PFSK-1 (cell line): Measurements from ENCODE around the gene C4orf17.

Source experiments
- POLR2AphosphoS5 ChIP-seq: IDR thresholded peaks from 2 replicates; pipeline ENCODE4 v1.6.1; 2012; ENCODE audit warnings: low read depth, mild to moderate bottlenecking, control low read depth, low read length, moderate library complexity
- SIN3A ChIP-seq: IDR thresholded peaks from 2 replicates; pipeline ENCODE4 v1.6.1; 2012; ENCODE audit warnings: mild to moderate bottlenecking, low read length, moderate library complexity, borderline replicate concordance; ENCODE audit not compliant: insufficient read depth
- TAF1 ChIP-seq: IDR thresholded peaks from 2 replicates; pipeline ENCODE4 v1.6.1; 2012; ENCODE audit warnings: low read length, control low read depth, borderline replicate concordance; ENCODE audit not compliant: insufficient read depth
- TF ChIP-seq, protein P1 (sequence below), 2 experiments: IDR thresholded peaks; 2 replicates each; pipeline versions ENCODE4 v1.6.1 to v1.8.0; 2011 to 2012; ENCODE audit warnings: low read depth in 2 of 2, low read length in 2 of 2, control low read depth in 1 of 2, inconsistent platforms in 1 of 2, mild to moderate bottlenecking in 1 of 2, moderate library complexity in 1 of 2; ENCODE audit not compliant: insufficient read depth in 1 of 2

DNA sequence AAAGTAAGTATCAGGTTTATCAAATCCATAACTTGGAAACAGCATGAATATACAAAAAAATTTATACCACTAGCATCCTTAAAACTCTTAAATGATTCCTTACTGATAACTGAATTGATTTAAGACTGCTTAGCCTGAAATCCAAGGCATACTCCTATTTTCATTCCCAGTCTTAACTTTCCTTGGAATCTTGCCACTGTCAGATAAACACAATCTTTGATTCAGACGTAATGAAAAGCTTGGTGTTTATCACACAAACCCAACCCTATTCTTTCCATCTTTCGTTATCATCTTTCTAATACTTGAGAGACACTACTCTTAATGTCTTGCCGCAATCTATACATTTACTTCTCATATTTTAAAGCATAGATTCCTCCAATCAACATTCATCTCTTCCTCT, 19.1 kb downstream of the C4orf17 start:
- TF ChIP-seq POLR2AphosphoS5: no peak
- TF ChIP-seq, protein P1, sequence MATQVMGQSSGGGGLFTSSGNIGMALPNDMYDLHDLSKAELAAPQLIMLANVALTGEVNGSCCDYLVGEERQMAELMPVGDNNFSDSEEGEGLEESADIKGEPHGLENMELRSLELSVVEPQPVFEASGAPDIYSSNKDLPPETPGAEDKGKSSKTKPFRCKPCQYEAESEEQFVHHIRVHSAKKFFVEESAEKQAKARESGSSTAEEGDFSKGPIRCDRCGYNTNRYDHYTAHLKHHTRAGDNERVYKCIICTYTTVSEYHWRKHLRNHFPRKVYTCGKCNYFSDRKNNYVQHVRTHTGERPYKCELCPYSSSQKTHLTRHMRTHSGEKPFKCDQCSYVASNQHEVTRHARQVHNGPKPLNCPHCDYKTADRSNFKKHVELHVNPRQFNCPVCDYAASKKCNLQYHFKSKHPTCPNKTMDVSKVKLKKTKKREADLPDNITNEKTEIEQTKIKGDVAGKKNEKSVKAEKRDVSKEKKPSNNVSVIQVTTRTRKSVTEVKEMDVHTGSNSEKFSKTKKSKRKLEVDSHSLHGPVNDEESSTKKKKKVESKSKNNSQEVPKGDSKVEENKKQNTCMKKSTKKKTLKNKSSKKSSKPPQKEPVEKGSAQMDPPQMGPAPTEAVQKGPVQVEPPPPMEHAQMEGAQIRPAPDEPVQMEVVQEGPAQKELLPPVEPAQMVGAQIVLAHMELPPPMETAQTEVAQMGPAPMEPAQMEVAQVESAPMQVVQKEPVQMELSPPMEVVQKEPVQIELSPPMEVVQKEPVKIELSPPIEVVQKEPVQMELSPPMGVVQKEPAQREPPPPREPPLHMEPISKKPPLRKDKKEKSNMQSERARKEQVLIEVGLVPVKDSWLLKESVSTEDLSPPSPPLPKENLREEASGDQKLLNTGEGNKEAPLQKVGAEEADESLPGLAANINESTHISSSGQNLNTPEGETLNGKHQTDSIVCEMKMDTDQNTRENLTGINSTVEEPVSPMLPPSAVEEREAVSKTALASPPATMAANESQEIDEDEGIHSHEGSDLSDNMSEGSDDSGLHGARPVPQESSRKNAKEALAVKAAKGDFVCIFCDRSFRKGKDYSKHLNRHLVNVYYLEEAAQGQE (IDR thresholded peaks at IDR 0.05; ENCODE audit: insufficient read depth in 1 of 2, low read depth in 2 of 2, low read length in 2 of 2): no peak
- TF ChIP-seq TAF1: no peak
- no peak for TF ChIP-seq SIN3A
